Measurements from ENCODE around the gene DLK2. TPM values are rescaled to one million over a fixed set of nuclear protein-coding genes. Genes with fewer than 3 reads are reported as not detected.
A peak's percentile ranks its signal among the peaks of the same experiment; 100 is the strongest.

The DLK2 gene
- total RNA-seq, 2 experiments from 2014 or later, result 0.30 to 0.37 TPM

DNA sequence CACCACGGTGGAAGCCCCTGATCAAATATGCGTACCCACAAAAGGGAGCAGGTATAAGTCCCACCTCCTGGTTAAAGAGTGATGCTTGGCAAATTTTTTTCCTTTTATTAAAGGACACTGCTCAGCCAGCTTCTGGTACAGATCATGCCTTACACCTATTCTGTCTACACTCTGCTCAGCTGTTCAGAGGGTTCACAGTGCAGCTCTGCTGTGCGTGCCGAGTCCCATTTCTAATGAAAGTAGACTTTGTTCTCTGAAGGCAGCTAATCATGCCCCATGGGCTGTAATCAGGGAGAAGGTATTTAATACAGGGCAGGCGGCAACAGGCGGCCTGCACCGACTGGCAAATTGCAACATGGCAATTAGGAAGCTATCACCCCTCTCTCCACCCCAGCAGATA lies 38.5 kb upstream of the DLK2 start:
- H3K4me1 Mint-ChIP-seq, result peaks cover 9% of the 10 kb centered on the region
- ATAC-seq (ENCODE audit: low read depth), result no peak

DNA sequence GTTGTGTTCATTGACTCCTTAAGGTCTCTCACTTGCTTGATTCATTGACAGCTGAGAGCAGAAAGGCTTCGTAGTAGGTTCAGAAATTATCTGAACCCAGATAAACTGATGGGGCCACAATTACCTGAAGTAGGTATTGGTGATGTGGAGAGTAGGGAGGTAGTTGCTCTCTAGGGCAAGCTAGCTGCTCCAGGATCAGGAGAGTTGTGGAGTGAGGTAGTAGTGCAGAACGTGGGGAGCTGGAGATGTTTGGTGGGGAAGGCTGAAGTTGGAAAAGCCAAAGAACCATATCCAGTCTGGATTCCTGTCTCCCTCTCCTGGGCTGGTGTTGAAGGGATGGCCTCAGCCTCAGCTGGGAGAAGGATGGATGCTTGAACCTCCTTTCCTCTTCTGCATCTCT lies 37.9 kb upstream of the DLK2 start:
- POLR2A ChIA-PET, result interaction anchor here (0.6 kb wide), 1 partner anchor 15 kb away, joined by 3 read pairs; no protein-coding TSS in a partner anchor
- H3K4me3 Mint-ChIP-seq, result no peak overlapping the region
- no peaks in the 10 kb centered on the region for H3K27me3 Mint-ChIP-seq
- H3K9me3 Mint-ChIP-seq, result no peaks in the 10 kb centered on the region
- ATAC-seq (ENCODE audit: low read depth), result no peak
- no peak for DNase-seq
- H3K4me1 Mint-ChIP-seq, result peaks cover 9% of the 10 kb centered on the region
- no peak overlapping the region for H3K27ac Mint-ChIP-seq
- peaks cover 4% of the 10 kb centered on the region for H3K36me3 Mint-ChIP-seq

More for the DNA sequence above, 38.5 kb upstream of the DLK2 start:
- H3K36me3 Mint-ChIP-seq, result peaks cover 4% of the 10 kb centered on the region
- H3K27me3 Mint-ChIP-seq, result no peaks in the 10 kb centered on the region
- no peak for DNase-seq
- H3K9me3 Mint-ChIP-seq, result no peaks in the 10 kb centered on the region
- POLR2A ChIA-PET, result no interaction called here
- no peak overlapping the region for H3K27ac Mint-ChIP-seq
- no peak overlapping the region for H3K4me3 Mint-ChIP-seq

DNA sequence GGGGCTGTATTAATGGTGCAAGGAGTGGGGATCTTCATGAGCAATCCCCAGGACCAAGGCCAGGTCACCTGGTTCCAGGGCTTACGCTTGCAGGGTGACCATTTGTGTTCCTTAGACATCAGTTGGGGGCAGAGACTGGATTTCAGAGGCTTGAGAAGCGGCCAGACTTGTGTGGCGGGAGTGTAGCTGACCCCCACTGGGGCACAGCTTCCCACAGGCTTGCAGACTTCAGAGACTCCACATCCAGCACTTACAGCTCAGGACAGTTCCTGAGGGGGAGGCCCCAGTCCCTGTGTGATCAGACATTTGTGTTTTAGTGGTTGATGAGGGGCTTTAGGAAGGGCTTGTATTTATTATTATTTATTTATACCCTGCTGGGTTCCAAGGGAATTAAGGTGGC lies 37.3 kb upstream of the DLK2 start:
- no peak for DNase-seq
- Mint-ChIP-seq H3K4me1 (peaks cover 9% of the 10 kb centered on the region), H3K27ac (no peak overlapping the region), H3K4me3 (no peak overlapping the region), H3K9me3 (no peaks in the 10 kb centered on the region), H3K36me3 (peaks cover 4% of the 10 kb centered on the region), H3K27me3 (no peaks in the 10 kb centered on the region)
- POLR2A ChIA-PET, result interaction anchor here (0.6 kb wide), 1 partner anchor 15 kb away, joined by 3 read pairs; no protein-coding TSS in a partner anchor
- no peak for ATAC-seq (ENCODE audit: low read depth)

DNA sequence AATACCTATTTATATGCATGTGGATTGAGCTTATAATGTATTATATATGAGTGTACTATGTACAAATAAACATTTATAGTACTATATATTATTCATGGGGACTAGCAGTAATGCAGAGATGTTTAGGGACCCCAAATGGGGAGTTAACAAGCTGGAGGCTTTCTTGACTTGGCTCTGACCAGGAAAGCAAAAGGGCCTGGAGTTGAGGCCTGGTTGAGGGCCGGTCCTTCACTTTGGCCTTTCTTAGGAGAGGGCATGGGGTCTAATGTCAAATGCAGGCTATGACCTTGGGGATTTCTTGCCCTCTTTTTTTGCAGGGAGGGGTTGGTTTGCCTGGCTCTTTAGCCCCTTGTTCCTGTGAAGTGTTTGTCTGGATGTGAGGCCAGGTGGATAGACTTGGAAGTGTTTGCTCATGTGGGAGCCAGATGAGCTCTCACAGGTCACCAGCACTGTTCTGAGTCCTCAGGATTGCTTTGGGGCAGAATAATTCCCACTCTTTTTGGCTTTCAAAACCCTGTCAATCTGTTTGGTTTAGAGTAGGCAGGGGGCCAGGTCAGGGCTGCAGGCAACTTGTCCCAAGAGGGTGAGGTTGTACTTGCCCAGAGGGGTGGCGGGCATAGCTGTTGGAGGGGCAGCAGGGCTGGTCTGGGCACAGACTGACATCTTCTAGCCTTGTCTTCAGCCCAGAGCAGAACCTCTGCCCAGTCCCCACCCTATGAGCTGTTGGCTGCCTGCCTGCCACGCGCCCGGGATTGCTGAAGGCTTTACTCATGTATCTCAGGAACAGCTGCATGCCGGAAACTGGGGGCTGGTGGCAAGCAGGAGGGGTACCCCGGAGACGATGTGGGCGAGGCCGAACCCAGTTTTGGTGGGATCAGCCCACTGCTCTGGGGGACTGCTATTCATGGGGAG lies 36.7 kb upstream of the DLK2 start:
- Mint-ChIP-seq H3K27me3 (no peaks in the 10 kb centered on the region), H3K4me1 (peaks cover 9% of the 10 kb centered on the region), H3K36me3 (peaks cover 4% of the 10 kb centered on the region), H3K27ac (peak overlapping the region; percentile 56), H3K9me3 (no peaks in the 10 kb centered on the region), H3K4me3 (no peak overlapping the region)
- DNase-seq (no peak), ATAC-seq (ENCODE audit: low read depth) (no peak)
- POLR2A ChIA-PET, result interaction anchor here (1.2 kb wide), 1 partner anchor 14 kb away, joined by 4 read pairs; the partner anchor contains the start of gene TJAP1

DNA sequence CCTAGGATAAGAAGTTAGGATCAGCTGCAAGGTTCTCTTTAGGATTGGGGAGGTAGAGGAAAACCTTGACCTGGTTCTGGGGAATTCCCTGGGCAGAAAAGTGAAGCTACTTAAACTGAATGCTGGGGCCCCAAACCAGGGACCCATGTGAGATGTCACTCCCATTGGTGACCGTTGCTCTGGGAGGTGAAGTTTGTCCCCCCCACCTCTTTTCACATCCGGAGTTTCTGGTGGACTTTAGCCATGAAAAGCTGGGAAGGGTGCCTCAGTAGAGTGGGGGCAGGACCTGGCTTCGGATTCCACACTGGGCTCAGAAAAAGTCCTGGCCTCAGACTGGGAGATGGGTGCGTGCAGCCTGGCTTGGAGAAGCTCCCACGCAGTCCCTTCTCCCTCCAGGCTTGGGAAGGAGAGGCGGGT lies 35.2 kb upstream of the DLK2 start:
- DNase-seq (no peak), ATAC-seq (ENCODE audit: low read depth) (no peak)
- H3K4me1 Mint-ChIP-seq, result peaks cover 9% of the 10 kb centered on the region
- H3K9me3 Mint-ChIP-seq, result no peaks in the 10 kb centered on the region
- H3K27me3 Mint-ChIP-seq, result no peaks in the 10 kb centered on the region
- no peak overlapping the region for H3K27ac Mint-ChIP-seq
- no peak overlapping the region for H3K4me3 Mint-ChIP-seq
- H3K36me3 Mint-ChIP-seq, result peaks cover 4% of the 10 kb centered on the region
- POLR2A ChIA-PET, result interaction anchor here (1.2 to 1.5 kb wide), 2 partner anchors 13 kb away, joined by 3 to 4 read pairs; partner anchors contain the start of gene TJAP1

DNA sequence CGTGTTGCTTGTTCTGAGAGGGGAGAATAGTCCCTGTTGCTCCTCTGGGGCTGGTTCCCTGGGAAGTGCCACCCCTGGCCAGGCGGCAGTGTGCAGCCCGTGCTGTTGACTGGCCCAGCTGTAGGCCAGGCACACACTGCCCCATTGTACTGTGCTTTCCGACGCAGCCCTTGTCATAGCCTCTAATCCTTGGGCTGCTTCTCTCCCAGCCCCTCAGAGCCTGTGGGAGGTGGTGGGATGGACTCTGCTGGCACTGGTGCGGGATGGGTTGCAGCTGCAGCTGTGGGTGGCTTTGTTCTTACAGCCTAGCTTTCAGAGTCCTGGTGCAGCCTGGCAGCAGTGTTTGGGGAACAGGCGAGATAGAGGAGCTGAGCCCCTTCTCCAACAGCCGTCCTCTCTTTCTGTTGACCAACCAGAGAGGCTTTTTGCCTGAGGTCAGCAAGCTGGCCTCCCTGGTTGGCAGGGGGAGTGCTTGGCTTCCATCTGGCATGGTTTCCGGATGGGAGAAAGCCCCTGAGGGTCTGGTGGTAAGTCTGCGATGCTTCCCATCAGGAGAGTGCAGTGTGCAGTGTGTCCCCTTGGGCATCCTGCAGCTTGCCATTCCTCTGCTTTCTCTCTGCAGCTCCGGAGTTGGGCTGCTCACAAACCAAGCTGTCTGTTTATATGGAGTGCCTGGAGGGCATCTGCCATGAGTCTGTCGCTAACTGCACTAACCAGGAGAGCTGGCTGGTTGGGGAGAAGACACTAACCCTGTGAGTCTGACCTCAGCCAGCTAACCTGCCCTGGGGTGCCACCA lies 34.1 kb upstream of the DLK2 start:
- H3K36me3 Mint-ChIP-seq, result peaks cover 4% of the 10 kb centered on the region
- no peak for DNase-seq
- no peak for ATAC-seq (ENCODE audit: low read depth)
- no peak overlapping the region for H3K27ac Mint-ChIP-seq
- no peaks in the 10 kb centered on the region for H3K27me3 Mint-ChIP-seq
- H3K9me3 Mint-ChIP-seq, result no peaks in the 10 kb centered on the region
- POLR2A ChIA-PET, result interaction anchor here (0.6 to 1.5 kb wide), 2 partner anchors 12 to 21 kb away, joined by 3 read pairs; partner anchors contain the start of genes LRRC73 and TJAP1
- H3K4me3 Mint-ChIP-seq, result no peak overlapping the region
- H3K4me1 Mint-ChIP-seq, result peaks cover 3% of the 10 kb centered on the region

DNA sequence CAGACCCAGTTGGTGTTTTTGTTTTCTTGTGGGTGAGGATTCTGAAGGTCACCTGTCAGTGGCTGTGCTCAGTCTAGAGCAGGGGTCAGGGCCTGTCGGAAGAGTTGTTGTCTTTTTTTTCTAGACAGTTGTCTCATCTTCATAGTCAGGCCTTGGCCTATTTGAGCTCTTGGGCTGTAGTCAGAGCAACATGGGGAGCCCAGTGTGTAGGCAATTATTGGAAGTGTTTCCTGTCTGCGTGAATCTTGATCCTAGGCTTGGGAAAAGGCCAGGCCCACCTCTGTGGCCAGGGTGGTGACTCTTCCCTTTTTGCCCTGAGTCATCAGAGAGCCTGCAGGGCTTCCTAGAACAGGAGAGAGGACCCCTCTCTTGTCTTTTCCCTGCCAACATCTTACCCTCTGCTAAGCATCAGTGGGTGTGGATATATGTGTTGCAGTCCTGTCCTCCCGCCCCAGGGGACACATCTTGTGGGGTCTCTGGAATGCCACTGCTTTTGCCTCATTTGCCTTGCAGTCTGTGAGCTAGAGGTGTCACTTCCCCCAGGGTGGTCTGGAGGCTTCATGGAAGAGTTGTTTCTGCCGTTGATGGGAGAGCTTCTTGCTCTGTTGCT lies 33.4 kb upstream of the DLK2 start:
- no peaks in the 10 kb centered on the region for H3K27me3 Mint-ChIP-seq
- H3K4me1 Mint-ChIP-seq, result peaks cover 3% of the 10 kb centered on the region
- H3K4me3 Mint-ChIP-seq, result no peak overlapping the region
- DNase-seq (no peak), ATAC-seq (ENCODE audit: low read depth) (no peak)
- no peak overlapping the region for H3K27ac Mint-ChIP-seq
- POLR2A ChIA-PET, result interaction anchor here (1.5 kb wide), 1 partner anchor 11 kb away, joined by 3 read pairs; the partner anchor contains the start of gene TJAP1
- H3K36me3 Mint-ChIP-seq, result peaks cover 4% of the 10 kb centered on the region
- H3K9me3 Mint-ChIP-seq, result no peaks in the 10 kb centered on the region

DNA sequence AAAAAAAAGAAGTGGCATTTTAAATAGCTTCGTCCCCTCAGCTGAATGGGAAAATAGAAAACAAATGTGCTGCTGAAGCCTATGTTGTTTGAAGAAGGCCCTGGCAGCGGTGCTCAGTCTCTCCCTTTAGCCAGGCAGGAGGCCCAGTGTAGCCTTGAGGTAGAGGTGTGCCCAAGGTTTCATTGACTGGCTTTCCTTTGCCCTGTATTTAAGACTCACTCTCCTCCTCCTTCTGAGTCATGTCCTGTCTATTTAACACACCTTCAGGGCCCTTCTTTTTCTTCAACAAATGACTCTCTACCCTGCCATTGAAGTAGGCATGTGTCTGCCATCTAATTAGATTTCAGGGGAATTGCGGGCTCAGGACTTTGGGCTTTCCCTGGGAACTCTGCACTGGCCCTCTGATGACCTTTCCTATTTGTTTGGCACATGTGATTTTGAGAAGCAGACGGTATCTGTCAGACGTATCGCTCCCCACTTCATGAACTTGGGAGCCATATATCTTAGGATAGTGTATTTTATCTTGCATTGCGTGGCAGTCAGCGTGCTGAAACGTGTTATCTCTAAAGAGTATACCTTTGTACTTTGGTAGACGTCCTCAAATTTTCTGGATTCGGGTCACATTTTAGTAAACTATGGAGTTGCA lies 26.4 kb upstream of the DLK2 start:
- Mint-ChIP-seq H3K36me3 (peaks cover 3% of the 10 kb centered on the region), H3K27me3 (no peaks in the 10 kb centered on the region), H3K4me1 (peaks cover 36% of the 10 kb centered on the region), H3K27ac (no peak overlapping the region), H3K4me3 (no peak overlapping the region), H3K9me3 (no peaks in the 10 kb centered on the region)
- POLR2A ChIA-PET, result no interaction called here
- DNase-seq, result no peak
- ATAC-seq (ENCODE audit: low read depth), result no peak

DNA sequence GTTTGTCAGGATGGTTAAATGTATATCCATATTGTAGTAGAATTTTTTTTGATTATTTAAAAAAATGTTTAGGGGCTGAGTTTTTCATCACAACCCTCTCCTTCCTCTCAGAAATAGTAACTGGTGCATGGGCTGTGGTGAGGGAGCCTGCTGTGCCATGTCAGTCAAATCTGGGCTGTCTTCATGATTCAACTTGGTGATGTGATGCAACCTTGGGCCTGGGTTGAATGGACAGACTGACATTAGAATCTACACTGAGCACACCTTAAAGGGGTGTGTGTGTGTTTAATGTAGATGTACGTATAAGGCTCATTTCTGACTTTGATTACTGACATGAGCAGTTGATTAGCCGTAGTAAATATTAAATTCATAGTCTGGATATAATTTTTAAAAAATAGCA lies 25.7 kb upstream of the DLK2 start:
- no peaks in the 10 kb centered on the region for H3K9me3 Mint-ChIP-seq
- DNase-seq (no peak), ATAC-seq (ENCODE audit: low read depth) (no peak)
- POLR2A ChIA-PET, result interaction anchor here (0.7 kb wide), 1 partner anchor 92 kb away, joined by 3 read pairs; no protein-coding TSS in a partner anchor
- H3K4me1 Mint-ChIP-seq, result peaks cover 38% of the 10 kb centered on the region
- no peaks in the 10 kb centered on the region for H3K27me3 Mint-ChIP-seq
- H3K36me3 Mint-ChIP-seq, result peaks cover 3% of the 10 kb centered on the region
- no peak overlapping the region for H3K4me3 Mint-ChIP-seq
- H3K27ac Mint-ChIP-seq, result no peak overlapping the region

DNA sequence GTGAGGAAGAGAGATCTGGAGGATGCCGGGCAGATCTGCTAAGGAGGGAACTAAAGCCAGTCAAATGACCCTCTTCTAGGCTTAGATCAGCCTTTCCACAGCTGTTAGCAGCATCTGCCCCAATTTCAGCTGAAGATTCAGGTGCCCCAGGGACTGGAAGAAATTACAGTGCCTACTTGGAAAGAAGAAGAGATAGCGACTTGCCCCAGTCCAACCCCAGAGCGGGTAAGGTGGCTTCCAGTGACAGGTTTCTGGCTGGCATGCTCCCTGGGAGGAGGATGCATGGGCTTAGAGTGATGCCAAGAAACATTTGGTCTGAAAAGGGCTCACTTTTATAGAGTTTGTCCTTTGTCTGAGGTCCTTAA lies 22.6 kb upstream of the DLK2 start:
- H3K9me3 Mint-ChIP-seq, result no peaks in the 10 kb centered on the region
- H3K27me3 Mint-ChIP-seq, result no peaks in the 10 kb centered on the region
- H3K27ac Mint-ChIP-seq, result peak overlapping the region; percentile 97
- peak overlapping the region; percentile 97 for H3K4me3 Mint-ChIP-seq
- H3K4me1 Mint-ChIP-seq, result peaks cover 38% of the 10 kb centered on the region
- ATAC-seq (ENCODE audit: low read depth) (no peak), DNase-seq (no peak)
- POLR2A ChIA-PET, result interaction anchor here (0.6 to 1.4 kb wide), 11 partner anchors 8 to 295 kb away, joined by 3 to 12 read pairs (median 3); partner anchors contain the start of gene GTPBP2
- H3K36me3 Mint-ChIP-seq, result peaks cover 3% of the 10 kb centered on the region

DNA sequence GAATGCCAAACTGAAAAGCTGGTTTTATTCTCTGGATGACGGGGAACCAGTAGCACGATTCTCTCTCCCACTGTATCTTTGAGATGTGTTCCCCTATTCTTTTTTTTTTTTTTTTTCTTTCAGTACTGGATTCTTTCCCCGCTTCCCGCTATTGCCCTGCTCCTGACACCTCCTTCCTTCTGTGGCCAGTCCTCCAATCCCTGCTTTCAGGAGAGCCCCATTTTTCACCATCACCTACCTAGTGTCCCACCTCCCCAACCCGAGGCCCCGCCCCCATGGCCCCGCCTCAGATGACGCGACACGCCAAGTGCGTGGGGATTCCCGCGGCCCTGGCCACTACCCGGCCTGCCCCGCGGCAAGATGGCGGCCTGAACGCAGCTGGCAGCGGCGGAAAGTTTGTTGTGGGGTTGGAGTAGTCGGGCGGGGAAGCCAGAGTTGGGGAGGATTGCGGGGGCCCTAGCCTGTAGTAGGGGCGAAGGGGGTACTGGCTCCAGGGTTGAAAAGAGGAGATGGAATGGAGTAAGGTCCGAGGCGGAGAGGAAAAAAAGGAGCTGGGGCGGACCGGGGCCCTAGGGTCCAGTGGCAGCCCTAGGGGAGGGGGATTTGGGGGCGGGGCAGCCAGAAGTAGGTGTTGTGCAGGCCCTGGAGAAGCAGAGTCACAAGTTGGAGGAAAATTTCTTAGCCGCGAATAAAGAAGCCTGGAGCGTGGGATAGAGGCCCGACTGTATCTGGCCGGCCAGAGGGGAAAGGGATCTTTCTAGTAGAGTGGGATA lies 22.1 kb upstream of the DLK2 start, which contains the start of gene TJAP1:
Gene TJAP1 (plus strand): TSS at position 336 of the 773 bp plus-strand sequence. CDS start 21,432 bp downstream, outside the sequence.
- peak; percentile 99 for DNase-seq
- H3K4me1 Mint-ChIP-seq, result peaks cover 37% of the 10 kb centered on the region
- H3K4me3 Mint-ChIP-seq, result peak within 1 kb of the TSS; percentile 97
- peaks cover 2% of the 10 kb centered on the region for H3K27me3 Mint-ChIP-seq
- POLR2A ChIA-PET, result interaction anchor here (0.6 to 1.4 kb wide), 18 partner anchors 8 to 732 kb away, joined by 3 to 12 read pairs (median 3); partner anchors contain the start of genes CUL7, GTPBP2, TBCC and ZNF318
- H3K36me3 Mint-ChIP-seq, result peaks cover 2% of the 10 kb centered on the region
- H3K9me3 Mint-ChIP-seq, result no peaks in the 10 kb centered on the region
- H3K27ac Mint-ChIP-seq, result peak within 1 kb of the TSS; percentile 97
- ATAC-seq (ENCODE audit: low read depth), result peak; percentile 100

DNA sequence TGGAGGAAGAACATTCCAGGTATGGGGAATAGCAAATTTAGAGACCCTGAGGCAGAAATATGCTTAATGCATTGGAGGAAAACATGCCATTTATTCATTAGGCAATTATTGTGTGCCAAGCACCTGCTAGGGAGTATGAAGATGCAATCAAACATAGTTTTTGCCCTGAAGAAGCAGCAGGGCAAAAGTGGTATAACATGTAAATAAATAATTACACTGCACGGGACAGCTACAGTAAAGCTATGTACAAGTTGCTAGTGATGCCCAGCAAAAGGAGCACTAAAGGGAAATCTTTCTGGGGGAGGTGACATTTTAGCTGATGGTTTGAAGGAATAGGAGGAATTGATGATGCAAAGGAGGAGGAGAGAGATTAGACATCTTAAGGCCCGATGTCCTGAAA lies 21.4 kb upstream of the DLK2 start:
- ATAC-seq (ENCODE audit: low read depth), result no peak
- H3K27ac Mint-ChIP-seq, result peak overlapping the region; percentile 97
- H3K27me3 Mint-ChIP-seq, result peaks cover 5% of the 10 kb centered on the region
- H3K36me3 Mint-ChIP-seq, result no peaks in the 10 kb centered on the region
- H3K9me3 Mint-ChIP-seq, result no peaks in the 10 kb centered on the region
- H3K4me3 Mint-ChIP-seq, result peak overlapping the region; percentile 97
- H3K4me1 Mint-ChIP-seq, result peaks cover 32% of the 10 kb centered on the region
- no peak for DNase-seq
- POLR2A ChIA-PET, result interaction anchor here (0.6 to 1.4 kb wide), 12 partner anchors 11 to 731 kb away, joined by 3 to 12 read pairs (median 3); partner anchors contain the start of genes CUL7, GTPBP2, TBCC and ZNF318

Measured in activated naive CD8-positive, alpha-beta T cell treated with anti-CD3 and anti-CD28 coated beads, Interleukin-2, amount 10 ng/mL, durations not matched to agents 7 days and 5 days (primary cell).